Ramos (cell line): ENCODE measurements around the gene AIG1.
"Not testable (repeated sequence)": the region's sequence is repeated elsewhere in the genome, so short reads cannot be mapped to it uniquely, and the experiment has no call there.

Experiments
- in situ Hi-C: fragments of 300-500 bp; cut with MboI; formaldehyde crosslinking; loops from one replicate; pipeline ENCODE4 v1.14.3; 2022; ENCODE audit warnings: low sequenced_read_pairs; ENCODE audit not compliant: unreplicated experiment

The AIG1 gene, protein sequence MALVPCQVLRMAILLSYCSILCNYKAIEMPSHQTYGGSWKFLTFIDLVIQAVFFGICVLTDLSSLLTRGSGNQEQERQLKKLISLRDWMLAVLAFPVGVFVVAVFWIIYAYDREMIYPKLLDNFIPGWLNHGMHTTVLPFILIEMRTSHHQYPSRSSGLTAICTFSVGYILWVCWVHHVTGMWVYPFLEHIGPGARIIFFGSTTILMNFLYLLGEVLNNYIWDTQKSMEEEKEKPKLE

DNA sequence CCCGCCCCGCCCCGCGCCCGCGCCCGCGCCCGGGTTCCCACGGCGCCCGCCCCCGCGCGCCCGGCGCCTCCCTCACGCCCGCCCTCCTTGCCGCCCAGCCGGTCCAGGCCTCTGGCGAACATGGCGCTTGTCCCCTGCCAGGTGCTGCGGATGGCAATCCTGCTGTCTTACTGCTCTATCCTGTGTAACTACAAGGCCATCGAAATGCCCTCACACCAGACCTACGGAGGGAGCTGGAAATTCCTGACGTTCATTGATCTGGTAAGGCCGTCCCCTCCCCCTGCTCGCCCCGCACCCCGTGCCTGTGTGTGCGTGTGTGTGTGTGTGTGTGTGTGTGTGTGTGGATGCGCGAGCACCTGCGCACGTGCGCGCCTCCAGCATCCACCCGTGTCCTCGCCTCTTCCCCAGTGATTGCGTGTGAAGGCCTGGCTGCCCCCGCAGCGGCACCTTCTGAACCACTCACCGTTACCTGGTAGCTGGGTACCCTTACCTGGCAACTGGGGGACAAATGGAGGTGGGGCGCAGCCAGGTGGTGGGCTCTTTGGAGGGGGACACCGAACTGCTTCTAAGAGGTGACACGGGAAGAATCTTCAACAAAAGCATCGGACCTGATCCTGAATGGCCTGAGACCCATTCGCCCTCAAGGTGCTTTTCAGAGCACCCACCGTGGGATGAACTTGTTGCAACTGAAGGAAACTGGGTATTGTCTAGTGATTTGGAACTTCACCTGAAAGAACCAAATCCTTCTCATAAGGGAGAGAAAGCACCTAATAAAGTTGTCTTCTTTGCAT is at the start of gene AIG1:
AIG1 (plus strand) TSS at position 84 of the 791 bp plus-strand sequence; CDS start at position 121, 37 bp downstream.
- in situ Hi-C loops: no loop called here

DNA sequence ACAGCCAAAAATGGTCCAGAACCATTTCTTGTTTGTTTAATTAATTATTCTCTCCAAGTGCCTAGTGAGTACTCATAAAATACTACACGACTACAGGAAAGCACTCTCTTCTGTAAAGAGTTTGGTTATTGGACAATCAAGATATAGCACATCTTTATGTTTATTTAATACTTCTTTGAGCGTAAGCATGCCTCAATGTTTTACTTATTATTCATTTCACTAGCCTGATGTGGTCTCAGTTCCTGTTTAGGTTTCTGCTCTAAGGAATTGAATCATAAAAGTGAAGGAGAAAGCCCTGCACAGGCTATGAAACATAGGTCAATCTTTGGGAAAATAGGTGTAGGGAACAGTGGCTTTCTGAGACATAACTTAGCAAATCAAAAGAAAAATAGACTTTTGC is 45.9 kb upstream of the AIG1 start:
- in situ Hi-C loops: no loop called here

DNA sequence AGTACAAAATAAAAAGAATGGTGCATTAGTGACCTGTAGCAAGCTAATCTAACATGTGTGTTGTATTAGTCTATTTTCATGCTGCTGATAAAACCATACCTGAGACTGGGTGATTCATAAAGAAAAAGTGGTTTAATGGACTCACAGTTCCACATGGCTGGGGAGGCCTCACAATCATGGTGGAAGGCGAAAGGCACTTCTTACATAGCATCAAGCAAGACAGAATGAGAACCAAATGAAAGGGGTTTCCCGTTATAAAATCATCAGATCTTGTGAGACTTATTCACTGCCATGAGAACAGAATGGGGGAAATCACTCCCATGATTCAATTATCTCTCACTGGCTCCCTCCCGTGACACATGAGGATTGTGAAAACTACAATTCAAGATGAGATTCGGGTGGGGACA is 45.4 kb upstream of the AIG1 start:
- in situ Hi-C loops: no loop called here

DNA sequence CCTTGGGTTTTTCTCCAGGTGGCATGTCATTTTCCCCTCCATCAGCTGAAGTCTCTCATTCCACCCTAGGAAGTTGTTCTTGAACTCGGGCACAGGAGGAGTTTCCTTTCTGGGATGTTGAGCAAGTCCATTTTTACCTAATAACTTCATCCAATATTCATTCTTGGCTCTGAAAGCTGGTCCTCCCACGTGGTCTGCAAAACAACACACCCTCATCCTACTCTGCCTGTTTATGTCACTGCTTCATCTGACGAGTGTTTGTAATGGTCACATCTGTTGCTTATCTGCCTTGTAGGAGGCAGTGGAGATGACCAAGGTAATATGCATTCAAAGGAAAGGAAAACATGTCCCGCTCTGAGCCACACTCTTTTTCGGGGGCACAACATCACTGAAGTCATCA is 41.7 kb upstream of the AIG1 start:
- in situ Hi-C loops: no loop called here

DNA sequence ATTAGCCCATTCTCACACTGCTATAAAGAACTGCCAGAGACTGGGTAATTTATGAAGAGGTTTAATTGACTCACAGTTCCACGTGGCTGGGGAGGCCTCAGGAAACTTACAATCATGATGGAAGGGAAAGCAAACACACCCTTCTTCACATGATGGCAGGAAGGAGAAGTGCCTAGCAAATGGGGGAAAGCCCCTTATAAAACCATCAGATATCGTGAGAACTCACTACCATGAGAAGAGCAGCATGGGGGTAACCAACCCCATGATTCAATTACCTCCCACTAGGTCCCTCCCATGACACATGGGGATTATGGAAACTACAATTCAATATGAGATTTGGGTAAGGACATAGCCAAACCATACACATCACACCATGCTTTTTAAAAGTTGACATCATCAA is 39.8 kb upstream of the AIG1 start:
- in situ Hi-C loops: not testable (repeated sequence)

DNA sequence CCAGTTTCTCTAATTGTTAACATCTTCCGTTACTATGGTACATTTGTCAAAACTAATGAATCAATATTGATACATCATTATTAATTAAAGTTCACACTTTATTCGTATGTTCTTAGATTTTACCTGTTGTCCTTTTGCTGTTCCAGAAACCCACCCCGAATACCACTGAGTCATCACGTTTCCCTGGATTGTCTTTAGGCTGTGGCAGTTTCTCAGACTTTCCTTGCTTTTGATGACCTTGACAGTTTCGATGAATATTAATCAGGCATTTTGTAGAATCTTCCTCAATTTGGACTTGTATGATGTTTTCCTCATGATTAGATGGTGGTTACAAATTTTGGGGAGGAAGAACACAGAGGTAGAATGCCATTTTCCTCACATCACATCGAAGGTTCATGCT is 39.1 kb upstream of the AIG1 start:
- in situ Hi-C loops: no loop called here

DNA sequence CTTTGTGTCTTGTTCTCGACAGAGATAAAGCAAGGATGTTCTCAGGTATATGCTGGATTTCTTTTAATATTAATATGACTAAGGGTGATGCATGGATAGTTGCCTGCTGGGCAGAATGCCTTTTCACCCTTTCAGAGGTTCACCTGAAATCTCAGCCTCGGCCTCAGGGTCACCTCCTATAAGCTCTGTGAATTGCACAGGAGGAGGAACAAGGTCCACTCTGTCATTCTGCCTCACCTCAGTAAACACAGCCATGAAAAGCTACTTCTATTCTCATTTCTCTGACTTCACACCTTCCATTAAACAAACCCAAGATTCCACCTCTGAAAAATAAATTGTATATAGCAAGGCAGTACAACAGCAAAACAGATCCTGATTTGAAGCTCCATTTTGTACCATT is 38.1 kb upstream of the AIG1 start:
- in situ Hi-C loops: no loop called here

DNA sequence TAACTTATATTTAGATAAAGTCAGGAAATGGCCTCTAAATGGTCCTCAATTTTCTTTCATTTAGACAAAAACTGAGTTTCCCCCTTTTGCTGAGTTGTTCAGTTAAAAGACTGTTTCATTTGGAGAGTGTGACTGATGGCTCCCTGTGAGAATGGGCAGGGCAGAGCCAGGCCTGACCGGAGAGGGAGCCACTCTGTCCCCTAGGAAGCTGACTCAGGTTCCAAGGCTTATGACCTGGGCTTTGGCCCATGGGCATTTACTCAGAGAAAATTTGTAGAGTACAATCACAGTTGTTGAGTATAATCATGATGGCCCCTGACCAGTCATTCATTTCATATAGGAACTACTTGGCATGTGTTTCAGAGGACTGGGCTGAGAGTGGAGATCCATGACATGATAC is 37.0 kb upstream of the AIG1 start:
- in situ Hi-C loops: no loop called here

DNA sequence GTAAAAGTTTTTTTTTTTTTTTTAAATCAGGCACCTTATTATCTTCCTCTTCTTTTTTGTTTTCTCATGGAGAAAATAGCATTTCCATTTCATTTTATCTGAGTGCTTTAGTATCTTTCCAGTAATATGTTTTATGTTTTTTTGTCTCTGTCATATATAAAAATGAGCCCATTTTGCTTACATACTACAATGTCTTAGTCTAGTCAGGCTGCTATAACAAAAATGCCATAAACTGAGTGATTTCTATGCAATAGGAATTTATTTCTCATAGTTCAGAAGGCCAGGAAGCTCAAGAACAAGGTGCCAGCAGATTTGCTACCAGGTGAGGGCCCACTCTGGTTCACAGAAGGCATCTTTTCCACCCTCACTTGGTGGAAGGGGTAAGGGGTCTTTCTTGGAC is 35.7 kb upstream of the AIG1 start:
- in situ Hi-C loops: no loop called here

DNA sequence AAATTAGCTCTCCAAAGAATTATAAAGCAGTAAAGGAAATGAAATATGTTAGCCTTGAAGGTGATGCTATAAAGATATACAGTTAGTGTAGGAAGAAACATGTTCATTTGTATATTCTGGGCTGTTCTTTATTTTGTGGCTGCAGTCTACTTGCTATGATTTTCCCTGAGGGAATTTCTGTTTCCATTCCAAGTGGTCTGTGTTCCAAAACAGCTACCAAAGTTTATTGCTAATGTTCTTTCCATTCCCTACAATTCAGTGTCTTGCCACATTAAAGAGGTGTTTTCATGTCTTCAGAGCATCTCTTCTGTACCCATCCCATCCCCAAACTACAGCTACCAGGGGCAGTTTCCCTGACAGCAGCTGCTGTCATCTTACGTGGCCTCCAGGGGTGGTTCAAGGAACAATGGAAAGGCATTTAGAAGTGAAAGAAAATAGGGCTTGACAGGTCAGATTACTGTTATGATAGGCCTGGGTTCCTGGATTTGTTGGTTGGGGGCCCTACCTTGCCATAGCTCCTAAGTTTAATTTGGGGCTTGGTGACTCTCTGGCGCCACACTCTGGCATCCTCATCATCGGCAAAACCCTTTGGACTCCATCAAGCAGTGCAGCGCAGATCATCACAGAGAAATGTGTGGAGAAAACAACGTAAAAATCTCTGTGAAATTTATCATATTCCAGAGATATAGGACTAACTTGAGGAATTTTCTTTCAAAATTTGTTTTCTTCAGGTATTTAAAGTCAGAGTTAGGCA is 33.8 kb upstream of the AIG1 start:
- in situ Hi-C loops: no loop called here

DNA sequence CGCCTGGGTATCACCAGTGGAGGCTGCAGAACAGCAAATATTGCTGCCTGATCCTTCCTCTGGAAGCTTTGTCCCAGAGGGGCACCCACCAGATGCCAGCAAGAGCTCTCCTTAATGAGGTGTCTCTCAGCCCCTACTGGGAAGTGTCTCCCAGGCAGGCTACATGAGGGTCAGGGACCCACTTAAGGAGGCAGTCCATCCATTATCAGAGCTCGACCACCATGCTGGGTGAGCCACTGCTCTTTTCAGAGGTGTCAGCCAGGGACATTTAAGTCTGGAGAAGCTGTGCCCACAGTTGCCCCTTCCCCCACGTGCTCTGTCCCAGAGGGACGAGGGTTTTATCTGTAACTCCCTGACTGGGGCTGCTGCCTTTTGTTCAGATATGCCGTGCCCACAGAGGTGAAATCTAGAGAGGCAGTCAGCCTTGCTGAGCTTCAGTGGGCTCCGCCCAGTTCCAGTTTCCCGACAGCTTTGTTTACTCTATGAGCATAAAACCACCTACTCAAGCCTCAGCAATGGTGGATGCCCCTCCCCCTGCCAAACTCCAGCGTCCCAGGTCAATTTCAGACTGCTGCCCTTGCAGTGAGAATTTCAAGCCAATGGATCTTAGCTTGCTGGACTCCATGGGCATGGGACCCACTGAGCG is 25.9 kb upstream of the AIG1 start:
- in situ Hi-C loops: loop anchor here (5.0 kb wide), 1 partner anchor 343 kb away; no protein-coding TSS in a partner anchor

DNA sequence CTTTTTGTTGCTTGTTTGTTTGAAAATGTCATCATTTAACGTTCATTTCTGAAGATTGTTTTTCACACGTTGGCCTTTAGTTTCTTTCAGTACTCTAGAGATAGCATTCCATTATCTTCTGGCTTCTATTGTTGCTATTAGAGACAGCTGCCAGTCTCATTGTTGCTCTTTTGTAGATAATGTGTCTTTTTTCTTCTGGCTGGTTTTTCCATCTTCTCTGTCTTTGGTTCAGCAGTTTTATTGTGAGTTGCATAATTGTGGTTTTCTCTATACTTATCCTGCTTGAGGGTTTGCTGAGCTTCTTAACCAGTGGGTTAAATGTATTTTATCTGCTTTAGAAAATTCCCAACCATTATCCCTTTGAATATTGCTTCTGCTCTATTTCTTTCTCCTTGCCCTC is 23.2 kb upstream of the AIG1 start:
- in situ Hi-C loops: no loop called here

DNA sequence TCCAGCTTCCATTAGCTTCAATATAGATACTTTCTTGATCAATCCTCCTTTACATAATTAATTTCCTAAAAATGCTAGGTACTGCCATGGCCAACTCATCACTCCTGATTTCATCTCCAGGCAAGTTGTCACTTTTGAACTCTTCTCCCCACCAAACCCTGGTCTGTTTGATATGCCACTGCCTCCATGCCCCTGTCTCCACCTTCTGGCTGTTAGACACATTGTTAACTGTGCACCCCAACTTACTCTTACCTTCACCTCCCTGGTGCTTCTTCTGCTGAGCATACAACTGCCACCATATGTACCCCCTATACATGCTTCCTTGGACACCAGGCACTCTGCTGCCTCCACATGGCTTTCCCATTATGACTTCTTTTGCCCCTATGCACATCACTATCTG is 21.9 kb upstream of the AIG1 start:
- in situ Hi-C loops: no loop called here

DNA sequence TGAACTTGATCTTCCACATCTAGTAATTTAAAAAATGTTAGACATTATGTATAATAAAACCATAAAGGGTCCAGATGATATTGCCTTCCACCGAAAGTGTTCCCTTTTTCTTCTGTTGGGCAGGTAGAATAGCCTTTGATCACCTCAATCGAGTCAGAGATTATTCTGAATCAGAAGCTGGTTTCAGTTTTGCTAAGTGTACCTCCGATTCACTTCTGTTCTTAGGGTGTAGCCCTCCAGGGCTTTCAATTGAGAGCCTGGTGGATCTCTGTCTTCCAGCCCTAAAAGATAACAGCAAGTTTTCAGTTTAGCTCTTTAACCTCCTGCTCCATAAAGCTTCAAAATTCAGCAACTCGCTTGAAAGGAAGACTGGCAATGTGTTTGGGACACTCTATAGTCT is 21.1 kb upstream of the AIG1 start:
- in situ Hi-C loops: no loop called here

DNA sequence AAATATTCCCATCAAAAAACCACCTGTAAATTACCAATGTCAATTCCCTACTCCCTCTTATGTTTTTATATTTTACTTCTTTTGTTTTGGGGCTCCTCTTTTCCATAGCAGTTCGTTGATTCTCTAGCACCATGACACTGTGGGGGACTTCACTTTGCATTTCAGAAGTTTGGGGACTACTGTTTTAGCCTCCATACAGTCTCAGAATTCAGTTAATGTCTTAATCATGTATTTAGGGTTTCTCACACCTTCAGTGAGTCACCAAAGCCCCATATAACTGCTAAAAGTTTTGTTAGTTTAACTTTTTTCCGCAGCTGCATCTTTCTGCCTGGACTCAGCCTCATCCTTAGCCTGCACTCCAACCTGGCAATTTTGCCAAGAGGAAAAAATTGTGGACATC is 20.7 kb upstream of the AIG1 start:
- in situ Hi-C loops: no loop called here

DNA sequence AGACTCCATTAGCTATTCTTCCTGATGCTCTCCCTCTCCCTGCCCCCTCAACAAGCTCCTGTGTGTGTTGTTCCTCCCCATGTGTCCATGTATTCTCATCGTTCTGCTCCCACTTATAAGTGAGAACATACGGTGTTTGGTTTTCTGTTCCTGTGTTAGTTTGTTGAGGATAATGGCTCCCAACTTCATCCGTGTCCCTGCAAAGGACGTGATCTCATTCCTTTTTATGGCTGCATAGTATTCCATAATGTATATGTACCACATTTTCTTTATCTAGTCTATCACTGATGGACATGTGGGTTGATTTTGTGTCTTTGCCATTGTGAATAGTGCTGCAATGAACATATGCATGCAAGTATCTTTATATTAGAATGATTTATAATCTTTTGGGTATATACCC is 16.3 kb upstream of the AIG1 start:
- in situ Hi-C loops: not testable (repeated sequence)

DNA sequence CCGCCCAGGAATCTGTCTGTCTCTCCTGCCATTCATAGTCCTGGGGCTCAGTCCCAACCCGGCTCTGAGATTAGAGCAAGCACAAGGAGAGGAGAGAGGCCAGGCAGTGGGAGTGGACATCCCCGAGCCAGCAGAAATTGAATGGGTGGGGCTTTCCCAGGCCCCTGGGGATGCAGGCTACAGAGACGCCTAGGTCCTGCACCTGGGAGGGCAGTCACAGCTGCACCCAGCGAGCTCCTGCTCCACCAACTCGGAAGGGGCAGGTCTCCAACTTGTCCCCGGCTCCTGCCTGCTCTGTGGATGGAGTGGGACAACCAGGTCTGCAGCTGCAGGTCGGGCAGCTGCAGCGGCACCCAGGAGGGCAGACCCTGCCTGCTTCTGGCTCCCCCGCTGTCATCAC is 11.1 kb upstream of the AIG1 start:
- in situ Hi-C loops: no loop called here

DNA sequence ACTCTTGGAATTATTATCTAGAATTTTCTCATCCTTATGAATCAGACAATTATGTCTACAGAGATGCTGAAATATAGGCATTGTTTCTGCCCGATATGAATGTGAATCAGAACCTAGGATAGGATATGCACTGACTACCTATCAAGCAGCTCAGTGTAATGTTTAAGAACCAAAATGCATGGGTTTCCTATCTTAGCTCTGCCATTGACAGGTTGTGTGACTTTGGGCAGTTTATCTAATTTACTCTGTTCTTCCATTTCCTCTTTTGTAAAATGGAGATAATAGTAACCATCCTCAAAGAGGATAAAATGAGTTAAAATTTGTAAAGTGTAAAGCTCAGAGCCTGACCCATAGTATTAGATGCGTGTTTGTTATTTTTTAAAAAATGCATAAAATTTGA is 10.2 kb upstream of the AIG1 start:
- in situ Hi-C loops: no loop called here

DNA sequence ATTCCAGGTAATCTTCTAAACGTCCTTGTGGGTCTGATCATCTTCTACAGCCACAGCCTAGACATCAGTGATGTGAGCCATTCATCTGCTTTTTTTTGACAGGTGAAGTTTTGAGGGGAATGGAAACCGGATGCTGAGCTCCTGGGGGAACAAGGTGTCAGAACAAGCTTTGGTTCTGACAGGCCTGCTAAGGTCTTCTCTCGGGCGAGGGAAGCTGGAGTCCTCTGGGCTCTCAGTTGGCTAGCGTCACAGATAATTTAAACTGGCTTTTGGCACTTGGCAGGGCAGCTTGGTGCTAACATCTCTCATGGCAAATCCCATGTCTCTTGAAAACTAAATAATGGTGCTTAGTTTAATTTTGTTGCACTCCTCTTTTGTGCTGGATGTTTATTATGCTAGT is 8.4 kb upstream of the AIG1 start:
- in situ Hi-C loops: no loop called here

DNA sequence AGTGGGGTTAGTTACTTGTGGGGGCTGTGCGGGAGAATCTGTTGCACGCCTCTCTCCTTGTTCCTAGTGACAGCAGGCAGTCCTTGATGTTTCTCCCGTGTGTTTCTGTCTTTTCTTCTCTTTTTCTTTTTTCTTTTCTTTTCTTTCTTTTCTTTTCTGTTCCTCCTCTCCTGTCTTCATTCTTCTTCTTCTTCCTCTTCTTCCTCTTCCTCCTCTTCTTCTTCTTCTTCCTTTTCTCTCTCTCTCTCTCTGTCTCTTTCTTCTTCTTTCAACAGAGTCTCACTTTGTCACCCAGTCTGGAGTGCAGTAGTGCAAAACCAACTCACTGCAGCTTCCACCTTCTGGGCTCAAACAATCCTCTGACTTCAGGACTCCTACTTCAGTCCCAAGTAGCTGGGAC is 6.8 kb upstream of the AIG1 start:
- in situ Hi-C loops: no loop called here

DNA sequence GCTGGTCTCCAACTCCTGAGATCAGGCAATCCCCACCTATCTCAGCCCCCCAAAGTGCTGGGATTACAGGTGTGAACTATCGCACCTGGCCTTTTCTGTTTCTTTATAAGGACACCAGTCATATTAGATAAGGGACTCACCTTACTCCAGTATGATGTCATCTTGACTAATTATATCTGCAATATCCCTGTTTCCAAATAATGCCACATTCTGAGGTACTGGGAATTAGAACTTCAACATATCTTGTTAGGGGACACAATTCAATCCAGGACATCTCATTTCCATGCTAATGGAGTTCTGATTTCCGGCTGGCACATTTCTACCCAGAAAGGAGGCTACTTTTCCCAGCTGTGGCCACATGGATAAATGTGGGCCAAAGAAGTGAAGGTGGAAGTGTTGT is 6.4 kb upstream of the AIG1 start:
- in situ Hi-C loops: no loop called here
